ENCODE data around the gene AGBL1.

AGBL1 gene

DNA sequence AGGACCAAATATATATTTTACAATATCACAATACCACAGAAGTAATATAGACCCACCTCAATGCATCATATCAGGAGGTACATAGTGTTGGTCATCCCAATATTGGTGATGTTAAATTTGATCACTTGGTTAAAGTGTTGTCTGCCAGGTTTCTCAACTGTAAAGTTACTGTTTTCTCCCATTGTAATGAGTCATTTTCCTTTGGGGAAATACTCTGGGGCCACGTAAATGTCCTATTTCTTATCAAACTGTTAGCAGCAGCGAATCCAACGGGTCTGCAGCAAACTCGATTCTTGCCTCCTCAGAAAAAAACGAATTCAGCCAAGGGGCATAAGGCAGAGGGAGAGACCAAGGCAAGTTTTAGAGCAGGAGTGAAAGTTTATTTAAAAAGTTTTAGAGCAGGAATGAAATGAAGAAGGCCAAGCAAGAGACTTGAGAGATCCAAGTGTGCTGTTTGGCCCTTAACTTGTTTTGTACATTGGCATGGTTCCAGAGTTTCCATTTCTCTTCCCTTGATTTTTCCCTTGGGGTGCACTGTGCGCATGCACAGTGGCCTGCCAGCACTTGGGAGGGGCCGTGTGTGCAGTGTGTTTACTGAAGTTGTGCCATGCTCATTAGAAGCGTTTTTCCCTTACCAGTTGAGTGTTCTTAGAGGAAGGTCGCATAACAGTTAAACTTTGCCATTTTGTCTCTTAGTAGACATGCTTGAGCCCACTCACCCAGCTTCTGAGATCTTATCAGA, 512.5 kb downstream of the AGBL1 start:
- no peak for DNase-seq (ENCODE audit: low read depth)

DNA sequence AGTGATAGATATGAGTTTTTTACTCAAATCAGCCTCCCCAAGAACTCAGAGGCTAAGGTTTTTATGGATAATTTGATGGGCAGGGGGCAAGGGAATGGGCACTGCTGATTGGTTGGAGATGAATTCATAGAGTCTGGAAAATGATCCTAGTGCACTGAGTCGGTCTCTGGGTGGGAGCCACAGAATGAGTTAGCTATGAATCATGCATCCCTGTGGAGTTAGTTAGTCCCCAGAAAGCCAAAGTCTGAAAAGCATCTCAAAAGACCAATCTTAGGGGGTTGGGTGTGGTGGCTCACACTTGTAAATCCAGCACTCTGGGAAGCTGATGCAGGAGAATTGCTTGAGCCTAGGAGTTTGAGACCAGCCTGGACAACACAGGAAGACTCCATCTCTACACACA, 516.1 kb downstream of the AGBL1 start:
- DNase-seq (ENCODE audit: low read depth): no peak

DNA sequence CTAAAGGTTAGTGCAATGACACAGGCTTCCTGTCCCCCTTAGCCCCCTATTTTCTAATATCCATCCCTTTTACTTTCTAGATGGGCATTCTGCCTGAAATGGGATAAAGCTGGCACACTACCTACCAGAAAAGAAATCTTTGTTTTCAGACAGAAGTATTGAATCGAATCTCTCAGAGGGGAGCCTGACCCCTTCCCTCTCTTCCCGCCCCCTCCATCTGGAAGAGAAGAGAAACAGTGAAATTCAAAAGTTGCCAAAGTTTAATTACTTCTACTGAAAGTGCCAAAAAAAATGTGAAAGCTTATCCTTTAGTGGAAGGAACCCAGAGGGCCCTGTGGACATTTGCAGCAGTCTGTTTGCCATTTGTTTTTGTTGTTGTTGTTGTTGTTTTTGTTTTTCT, 523.8 kb downstream of the AGBL1 start:
- DNase-seq (ENCODE audit: low read depth): no peak

DNA sequence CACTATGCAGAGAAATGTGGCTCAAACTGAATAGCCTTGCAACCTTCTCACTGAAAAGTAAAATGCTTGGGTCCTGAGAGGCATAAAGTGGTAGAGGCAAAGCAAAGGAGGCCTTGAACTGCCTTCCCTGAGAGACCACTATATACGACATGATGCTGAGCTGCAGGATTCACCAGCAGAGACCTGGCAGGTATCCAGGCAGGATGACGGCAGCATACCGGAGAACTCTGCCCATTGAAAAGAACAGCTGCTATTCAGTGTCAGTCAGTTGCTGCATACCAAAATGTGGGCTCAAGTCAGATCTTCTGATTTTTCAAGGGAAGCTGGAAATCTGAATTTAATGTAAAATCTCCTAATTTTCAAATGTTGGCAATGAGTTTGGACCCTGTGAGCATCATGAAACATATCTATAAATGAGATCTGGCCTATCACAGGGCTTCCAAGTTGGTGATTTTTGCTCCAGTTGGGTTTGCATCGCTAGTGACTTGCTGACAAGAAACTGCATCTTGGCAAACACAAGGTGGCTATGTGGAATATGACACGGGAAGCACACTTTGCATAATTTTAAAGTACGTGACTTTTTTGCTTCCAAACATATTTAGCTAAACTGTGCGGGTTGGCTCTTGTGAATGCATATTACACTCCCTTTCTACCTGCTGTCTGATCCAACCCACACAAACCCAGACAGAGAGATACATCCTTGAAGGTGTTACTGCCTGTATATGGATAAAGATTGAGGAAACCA, 529.0 kb downstream of the AGBL1 start:
- DNase-seq (ENCODE audit: low read depth): no peak

DNA sequence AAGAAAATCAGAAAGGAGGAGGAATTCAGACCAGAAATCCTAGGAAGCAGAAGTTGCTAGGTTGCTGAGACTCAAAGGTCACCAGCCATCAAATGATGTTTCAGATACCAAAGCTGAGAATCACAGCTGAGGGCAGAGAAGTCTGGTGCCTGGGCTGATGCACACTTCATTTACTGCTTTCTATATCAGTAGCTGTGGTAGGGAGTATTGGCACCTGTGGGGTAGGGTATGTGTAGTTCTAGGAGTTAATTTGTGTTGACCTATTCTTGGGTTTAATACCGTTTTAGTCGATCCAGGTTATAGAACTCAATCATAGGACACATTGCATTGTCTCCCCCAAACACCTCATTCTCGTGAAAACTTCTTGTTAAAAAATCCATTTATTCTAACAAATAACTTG, 529.6 kb downstream of the AGBL1 start:
- no peak for DNase-seq (ENCODE audit: low read depth)

DNA sequence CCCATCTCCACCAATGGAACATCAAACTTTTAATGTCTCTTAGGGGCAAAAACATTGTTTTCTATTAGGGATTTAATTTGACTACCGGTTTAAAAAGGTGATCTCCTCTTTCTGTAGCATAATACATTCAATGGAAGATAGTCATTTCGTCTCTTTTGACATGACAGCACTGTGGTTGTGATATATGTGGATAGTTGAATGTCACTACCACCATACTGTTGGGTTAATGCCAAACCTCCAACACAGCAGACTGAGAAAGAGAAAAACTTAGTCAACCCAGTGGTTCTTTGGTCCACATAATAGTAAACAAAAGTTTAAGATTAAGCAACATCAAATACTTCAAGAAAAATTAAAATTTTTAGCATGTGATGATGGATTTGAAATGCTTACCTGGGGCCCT, 530.4 kb downstream of the AGBL1 start:
- no peak for DNase-seq (ENCODE audit: low read depth)

DNA sequence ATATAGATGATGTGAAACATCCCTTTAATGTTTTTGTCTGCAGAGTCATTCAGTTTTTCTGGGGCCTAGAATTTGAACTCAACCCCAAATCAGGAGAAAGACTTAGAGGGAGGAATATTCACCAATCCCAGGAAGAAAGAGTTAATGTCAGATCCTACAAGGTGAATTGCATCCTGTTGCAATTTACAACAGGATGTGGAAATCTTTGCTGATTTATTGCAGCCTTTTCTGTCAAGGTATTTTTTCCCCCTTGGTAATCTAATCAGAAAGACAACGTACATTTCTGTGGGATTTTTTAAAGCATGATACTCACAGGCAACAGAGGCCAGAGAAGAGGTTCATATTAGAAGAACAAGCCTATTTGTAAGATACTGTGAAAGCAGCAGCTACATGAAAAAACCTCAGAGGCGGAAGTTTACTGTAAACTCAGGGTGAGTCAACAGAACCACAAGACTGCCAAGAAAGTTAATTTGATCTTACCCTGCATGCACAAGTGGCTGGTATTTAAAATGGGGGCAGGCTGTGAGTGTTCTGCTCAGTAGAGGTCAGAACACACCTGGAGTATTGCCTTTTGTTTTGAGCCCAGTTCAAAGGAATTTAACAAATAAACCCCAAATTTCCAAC, 531.9 kb downstream of the AGBL1 start:
- DNase-seq (ENCODE audit: low read depth): no peak

DNA sequence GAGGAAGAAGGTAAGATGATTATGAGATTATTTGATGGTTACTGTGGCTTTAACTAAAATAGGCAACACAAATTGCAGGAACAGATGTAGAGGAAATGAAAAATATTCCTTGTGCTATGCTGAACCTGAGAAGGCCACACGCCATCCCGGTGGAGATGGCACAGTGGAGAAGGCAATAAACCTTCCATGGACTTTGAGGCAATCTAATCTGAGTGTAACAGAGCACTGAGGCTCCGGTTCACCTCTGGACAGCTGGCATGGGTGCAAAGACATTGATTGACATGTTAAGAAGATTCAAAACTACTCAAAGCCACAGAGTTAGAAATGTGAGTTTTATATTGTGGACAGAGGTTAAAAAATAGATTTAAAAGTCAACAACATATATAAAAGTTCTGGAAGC, 535.7 kb downstream of the AGBL1 start:
- no peak for DNase-seq (ENCODE audit: low read depth)

DNA sequence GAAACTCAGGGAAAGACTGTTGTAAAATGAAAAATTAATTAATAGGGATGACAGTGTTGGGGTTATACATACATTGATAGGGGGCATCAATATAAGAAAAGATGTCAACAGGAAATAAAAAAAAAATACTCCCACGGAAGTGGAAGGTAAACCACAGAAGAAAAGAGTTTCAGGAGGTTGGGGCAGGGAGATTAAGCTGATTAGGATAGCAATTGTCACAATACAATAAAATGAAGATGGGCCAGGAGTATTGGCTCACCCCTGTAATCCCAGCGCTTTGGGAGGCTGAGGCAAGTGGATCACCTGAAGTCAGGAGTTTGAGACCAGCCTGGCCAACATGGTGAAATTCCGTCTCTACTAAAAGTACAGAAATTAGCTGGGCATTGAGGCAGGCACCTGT, 536.1 kb downstream of the AGBL1 start:
- no peak for DNase-seq (ENCODE audit: low read depth)

DNA sequence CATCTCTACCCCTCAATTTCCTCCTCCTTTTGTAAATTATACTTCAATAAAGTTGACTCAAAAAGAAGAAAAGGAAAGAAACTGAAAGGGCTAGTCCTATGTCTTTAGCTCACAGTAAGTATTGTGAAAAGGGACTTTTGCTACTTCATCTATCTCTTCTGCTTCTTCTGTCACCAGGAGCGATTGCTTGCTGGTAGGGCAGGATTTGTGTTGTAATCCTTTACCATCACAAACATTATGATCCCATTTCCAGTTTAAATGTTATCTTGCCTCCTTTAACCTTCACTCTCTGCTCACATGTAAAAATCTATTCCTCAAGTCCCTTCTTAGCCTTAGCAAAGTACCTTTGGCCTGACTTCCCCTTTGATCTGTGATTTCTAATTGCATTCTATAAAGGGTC, 537.1 kb downstream of the AGBL1 start:
- DNase-seq (ENCODE audit: low read depth): no peak

DNA sequence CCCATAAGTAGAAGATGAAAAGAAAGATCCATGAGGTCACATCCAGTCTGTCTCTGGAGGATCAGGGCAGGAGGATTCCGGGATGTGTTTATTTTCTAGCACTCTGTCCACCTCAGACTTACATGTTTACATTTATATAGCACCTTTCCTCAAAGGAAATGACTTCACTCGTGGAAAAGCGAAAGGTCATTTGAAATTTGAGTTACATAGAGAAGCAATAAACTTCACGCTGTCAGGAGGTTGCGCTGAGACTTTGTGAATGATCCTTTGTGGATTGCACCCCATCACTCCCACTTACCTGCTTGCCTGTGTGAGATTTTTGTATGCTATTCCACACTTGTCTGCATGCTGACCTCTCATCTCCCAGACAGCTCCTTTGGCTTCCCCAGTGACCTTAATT, 540.5 kb downstream of the AGBL1 start:
- no peak for DNase-seq (ENCODE audit: low read depth)

DNA sequence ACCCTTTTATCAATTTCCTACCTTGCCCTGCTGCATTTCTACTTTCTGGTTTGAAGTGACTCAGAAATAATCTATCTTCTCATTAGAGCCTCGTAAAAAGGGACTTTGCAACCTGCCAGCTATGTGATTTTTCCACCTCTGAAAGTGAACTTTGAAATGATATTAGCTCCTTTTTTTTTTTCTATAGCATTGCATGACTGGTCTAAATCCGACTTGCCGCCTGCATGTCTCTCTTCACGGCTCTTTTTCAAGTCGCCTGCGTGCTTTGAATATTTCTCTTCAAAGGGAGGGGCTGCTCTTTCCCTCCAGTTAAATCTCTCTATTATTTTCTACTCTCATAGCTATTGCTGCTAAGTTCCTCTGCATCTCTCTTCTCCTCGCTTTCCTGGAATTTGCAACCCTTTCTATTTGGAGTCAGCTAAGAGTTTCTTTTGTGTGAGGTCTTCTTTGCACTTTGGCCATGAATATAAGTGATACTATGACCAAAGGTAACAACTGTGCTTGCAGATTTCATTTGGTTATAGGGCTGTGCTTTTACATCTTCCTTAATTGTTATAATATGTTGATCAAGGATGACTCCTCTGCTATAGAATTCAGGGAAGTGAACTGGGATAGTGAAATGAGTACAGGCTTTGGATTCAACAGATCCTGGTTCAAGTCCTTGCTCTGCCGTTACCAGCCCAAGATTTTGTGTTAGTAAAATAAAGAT, 541.1 kb downstream of the AGBL1 start:
- no peak for DNase-seq (ENCODE audit: low read depth)

DNA sequence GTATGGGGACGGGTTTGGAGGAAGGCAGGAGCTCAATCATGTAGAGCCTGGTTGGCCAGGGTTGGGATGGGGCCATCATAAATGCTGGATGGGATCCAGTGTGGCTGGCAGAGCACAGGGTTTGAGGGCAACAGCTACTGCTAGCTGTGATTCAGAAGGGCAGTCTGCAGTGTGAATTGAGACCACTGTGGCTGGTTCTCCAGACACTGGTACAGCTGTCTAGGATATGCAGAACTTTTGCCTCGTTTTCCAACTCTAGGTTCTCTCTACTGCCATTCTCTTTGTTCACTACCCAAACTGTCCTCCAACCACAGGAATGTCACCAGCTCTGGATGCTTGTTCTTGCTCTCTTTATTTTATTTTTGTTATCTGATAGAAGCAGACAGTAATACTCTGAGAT, 543.6 kb downstream of the AGBL1 start:
- no peak for DNase-seq (ENCODE audit: low read depth)

DNA sequence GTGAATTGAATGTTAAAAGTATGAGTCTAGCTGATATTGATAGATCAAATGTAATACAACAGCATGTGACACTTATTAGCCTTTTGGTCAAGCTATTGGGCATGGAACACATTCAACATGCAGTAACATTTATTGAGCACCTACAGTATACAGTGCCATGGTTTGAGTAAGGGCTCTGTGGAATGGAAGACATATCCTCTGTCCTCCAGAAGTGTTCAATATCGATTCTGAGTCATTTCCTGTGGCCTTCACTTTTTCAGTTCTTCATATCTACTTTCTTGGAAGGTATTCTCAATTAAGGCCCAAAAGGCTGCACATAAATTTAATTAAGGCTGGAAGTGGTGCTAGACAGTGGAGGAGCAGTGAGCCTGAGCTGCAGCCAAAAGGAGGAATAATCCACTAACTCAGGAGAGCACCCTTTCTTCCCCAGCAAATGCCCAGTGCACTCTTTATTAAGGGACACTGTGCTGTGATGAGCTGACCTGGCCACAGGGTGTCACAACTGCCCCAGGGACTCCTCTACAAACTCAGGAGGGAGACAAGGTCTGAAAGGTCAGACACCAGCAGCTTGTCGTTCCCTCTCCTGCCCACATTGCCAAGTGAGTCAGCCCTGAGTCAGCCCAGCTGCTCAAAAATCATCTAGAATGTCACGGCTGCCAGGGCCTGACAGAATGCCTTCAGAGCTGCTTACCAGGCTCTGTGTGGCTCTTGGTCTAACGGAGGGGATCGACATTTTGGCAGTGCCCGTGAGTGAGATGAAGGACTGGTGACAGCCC, 544.8 kb downstream of the AGBL1 start:
- peak; percentile 82 for DNase-seq (ENCODE audit: low read depth)

DNA sequence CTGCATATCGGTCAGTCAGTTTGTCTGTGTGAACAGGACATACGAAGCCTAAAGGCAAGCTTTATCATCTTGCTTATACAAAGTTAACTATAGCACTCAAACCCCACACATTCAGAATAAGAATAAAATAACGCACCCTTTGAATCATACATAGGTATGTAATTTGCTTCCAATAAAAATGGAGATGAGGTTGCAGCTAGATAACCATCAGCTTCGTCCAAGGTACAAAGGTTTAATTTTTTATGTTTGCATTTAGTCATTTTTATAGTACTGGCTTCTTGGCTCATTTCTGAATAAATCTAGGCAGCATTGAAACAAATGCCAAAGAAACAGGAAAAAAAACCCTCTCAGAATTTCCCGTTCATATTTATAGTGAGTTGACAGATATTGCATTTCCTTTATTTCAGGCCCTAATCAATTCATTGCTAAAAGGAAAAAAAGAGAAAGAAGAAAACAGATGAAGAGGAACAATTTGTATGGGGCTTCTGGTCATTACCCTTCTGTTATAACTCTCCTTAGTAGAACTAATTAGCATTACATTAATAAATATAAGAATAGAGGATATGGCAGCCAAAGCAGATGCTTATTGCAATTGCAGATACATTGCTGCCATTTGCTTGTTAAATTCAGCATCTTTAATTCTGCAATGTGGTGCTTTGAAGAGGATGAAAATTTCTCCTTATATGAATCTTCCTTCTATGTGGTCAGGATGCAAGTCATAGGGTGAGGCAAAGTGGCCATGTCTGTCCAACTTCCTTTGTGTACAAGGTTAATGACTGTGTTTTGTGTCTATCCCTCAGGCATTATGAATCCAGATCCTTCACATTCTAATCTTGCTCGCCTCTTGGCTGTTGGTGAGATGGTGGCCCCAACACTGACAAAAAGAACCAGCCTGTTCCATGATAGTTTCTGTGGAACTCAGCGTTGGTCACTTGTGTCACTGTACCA, 550.0 kb downstream of the AGBL1 start:
- no peak for DNase-seq (ENCODE audit: low read depth)

DNA sequence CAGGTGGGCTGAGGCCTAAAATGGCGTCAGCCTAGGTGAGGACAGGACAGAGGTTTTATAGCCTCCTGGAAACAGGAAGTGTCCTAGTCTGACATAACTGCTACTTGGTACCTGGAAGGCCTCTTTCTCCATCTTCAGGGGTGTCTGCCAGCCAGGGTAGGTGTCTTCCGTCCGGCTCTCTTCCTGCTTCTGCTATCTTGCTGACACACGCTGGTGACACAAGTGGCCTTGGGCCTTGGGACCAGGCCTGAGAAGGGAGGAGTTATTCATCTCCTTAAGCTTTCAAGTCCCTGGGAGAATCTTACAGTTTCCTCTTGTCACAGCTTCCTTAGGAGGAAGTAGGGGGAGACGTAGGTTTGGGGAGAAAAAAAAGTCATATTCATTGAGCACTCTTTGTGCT, 551.3 kb downstream of the AGBL1 start:
- no peak for DNase-seq (ENCODE audit: low read depth)

DNA sequence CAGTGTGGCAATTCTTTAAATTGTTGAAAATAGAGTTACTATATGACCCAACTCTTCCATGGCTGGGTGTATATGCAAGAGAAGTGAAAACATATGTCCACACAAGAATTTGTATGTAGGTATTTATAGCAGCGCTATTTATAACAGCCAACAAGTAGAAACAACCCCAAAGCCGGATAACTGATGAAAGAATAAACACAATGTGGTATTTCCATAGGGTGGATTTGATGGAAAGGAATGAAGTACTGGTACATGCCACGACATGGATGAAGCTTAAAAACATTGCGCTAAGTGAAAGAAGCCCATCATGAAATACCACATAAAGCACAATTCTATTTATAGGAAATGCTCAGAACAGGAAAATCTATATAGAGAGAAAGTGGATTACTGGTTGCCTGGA, 554.5 kb downstream of the AGBL1 start:
- no peak for DNase-seq (ENCODE audit: low read depth)

DNA sequence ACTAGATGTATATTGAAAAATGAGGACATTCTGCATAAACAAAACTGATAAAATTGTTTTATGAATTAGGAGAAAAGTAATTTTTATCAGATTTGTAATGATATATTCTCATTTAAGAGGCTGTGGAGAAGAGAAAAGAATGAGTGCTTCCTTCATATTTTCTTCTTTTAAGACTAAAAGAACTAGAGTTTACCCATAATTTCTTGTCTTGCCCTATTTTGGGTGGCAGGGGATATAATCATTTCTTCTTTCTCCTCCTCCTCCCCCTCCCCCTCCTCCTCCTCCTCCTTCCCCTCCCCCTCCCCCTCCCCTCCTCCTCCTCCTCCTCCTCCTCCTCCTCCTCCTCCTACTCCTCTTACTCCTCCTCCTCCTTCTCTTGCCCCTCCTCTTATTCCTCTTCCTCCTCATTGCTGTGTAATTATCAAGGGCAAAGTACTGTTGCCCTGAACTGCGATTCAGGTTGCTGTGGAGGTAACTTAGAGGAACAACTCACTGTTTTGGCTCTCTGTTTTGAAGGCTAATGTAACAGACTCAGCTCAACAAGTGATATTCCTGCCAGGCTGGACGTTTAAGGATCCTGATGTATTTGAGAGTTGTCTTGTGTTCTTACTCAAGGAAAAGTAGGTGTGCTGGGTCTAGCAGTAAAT, 555.4 kb downstream of the AGBL1 start:
- DNase-seq (ENCODE audit: low read depth): no peak

DNA sequence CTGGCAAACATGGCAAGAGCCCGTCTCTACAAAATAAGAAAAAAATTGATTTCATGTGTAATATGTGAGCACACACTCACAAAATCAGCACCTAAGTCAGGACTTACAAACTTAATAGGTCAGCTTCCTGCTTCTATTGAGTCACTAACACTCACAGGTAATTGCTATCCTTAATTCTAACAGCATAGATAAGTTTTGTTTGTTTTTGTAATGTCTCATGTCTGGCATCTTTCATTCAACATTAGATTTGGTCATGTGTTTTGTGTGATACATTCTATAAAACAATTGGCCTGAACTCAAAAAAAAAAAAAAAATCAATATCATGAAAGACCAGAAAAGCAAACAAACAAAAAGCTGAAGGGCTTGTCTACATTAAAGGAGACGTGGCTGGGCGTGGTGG, 564.7 kb downstream of the AGBL1 start:
- DNase-seq (ENCODE audit: low read depth): no peak

DNA sequence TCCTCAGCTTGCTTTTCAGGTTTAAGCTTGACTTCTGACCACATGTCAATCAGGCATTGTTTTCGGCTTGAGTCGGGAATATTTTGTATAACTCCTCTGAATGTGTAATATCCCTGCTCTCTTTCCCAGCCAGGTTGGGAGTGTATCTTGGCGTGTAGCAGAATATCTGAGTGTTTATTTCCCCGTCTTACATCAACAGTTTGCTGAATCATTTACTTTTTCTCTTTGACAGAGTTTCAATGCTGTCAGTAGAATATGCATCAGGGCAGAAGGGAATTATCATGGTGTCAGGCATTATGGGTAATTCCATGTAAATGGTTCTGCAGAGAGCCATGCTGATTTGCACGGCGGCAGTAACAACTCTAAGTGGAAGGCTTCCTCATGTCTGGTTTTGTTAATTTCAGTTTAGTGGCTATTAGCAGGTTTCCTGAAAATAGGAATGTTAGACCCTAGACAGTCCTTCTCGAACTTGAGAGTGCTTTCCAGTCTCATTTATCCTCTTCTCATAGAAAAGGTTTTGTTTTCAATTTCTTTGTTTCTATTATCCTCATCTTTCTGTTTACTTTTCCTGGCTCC, 566.3 kb downstream of the AGBL1 start:
- no peak for DNase-seq (ENCODE audit: low read depth)
